IMR-90 (cell line): ENCODE results near the gene CSRP1. TPM values are rescaled to one million over a fixed set of nuclear protein-coding genes. Genes with fewer than 3 reads are reported as not detected.

Source experiments
- ATAC-seq: fragments of 200-7000 bp; cut with Tn5 transposase; 2 replicates; pipeline ENCODE4 v1.9.1; 2020; ENCODE audit warnings: low read depth, mild to moderate bottlenecking, moderate library complexity
- BruUV-seq: library from RNA; stranded (reverse); fragments of 400-500 nt; replicated peaks from 2 replicates; lab custom pipeline; 2021; lab: Mats Ljungman, UMichigan
- CTCF ChIA-PET: fragments of 300-600 bp; formaldehyde crosslinking; extraction: SDS; loops from one replicate; lab custom pipeline; 2021; ENCODE audit warnings: antibody characterized with exemption; lab: Yijun Ruan, JAX
- POLR2A ChIA-PET: fragments of 300-600 bp; sonication (Branson Sonifier 250); formaldehyde crosslinking; loops from one replicate; lab custom pipeline; 2022; ENCODE audit warnings: antibody characterized with exemption; ENCODE audit not compliant: unreplicated experiment; lab: Charles Lee
- DNase-seq: peaks from one replicate; pipeline ENCODE4 v3.0.0; 2013
- H2AFZ ChIP-seq: replicated peaks from 2 replicates; pipeline ENCODE3; 2013; ENCODE audit warnings: low read length, mild to moderate bottlenecking; ENCODE audit not compliant: poor library complexity
- H2AK5ac ChIP-seq: 2 replicates; pipeline ENCODE4 v1.6.1; 2013; ENCODE audit warnings: low read depth, low read length, inconsistent platforms
- H2AK9ac ChIP-seq: replicated peaks from 2 replicates; pipeline ENCODE3; 2013; ENCODE audit warnings: mild to moderate bottlenecking, low read depth, low read length, moderate library complexity; ENCODE audit not compliant: poor library complexity
- H2BK120ac ChIP-seq: 2 replicates; pipeline ENCODE4 v1.6.1; 2013; ENCODE audit warnings: low read depth, low read length, inconsistent platforms
- H2BK15ac ChIP-seq: 3 replicates; pipeline ENCODE4 v1.6.1; 2013; ENCODE audit warnings: low read depth, low read length, inconsistent platforms
- H2BK20ac ChIP-seq: 2 replicates; pipeline ENCODE4 v1.6.1; 2013; ENCODE audit warnings: low read depth, mild to moderate bottlenecking, inconsistent platforms, low read length, moderate library complexity
- H2BK5ac ChIP-seq: 2 replicates; pipeline ENCODE4 v1.6.1; 2013; ENCODE audit warnings: mild to moderate bottlenecking, low read depth, low read length, inconsistent platforms; ENCODE audit not compliant: poor library complexity, severe bottlenecking
- H3K14ac ChIP-seq: replicated peaks from 2 replicates; pipeline ENCODE4 v1.6.1; 2013; ENCODE audit warnings: low read depth, low read length, inconsistent platforms
- H3K18ac ChIP-seq: 2 replicates; pipeline ENCODE4 v1.6.1; 2013; ENCODE audit warnings: low read depth, low read length, control low read depth
- H3K23ac ChIP-seq: 2 replicates; pipeline ENCODE4 v1.6.1; 2013; ENCODE audit warnings: low read depth, low read length, inconsistent platforms
- H3K27ac ChIP-seq: 2 replicates; pipeline ENCODE4 v1.5.1; 2013; ENCODE audit warnings: mild to moderate bottlenecking, control low read depth, low read length; ENCODE audit not compliant: insufficient read depth
- H3K27me3 ChIP-seq: 2 replicates; pipeline ENCODE4 v1.6.1; 2013; ENCODE audit warnings: low read length; ENCODE audit not compliant: control insufficient read depth, insufficient read depth
- H3K36me3 ChIP-seq: 2 replicates; pipeline ENCODE4 v1.6.1; 2013; ENCODE audit warnings: low read length, mixed read lengths; ENCODE audit not compliant: control insufficient read depth, insufficient read depth
- H3K4ac ChIP-seq: 2 replicates; pipeline ENCODE4 v1.6.1; 2013; ENCODE audit warnings: low read depth, low read length, inconsistent platforms
- H3K4me1 ChIP-seq: 2 replicates; pipeline ENCODE4 v1.6.1; 2013; ENCODE audit warnings: low read length, mixed read lengths; ENCODE audit not compliant: control insufficient read depth, insufficient read depth
- H3K4me2 ChIP-seq: 2 replicates; pipeline ENCODE4 v1.6.1; 2013; ENCODE audit warnings: low read depth, mild to moderate bottlenecking, control low read depth, low read length, moderate library complexity
- H3K4me3 ChIP-seq: 2 replicates; pipeline ENCODE4 v1.5.1; 2013; ENCODE audit warnings: low read depth, mild to moderate bottlenecking, control low read depth, low read length, moderate library complexity; ENCODE audit not compliant: insufficient read depth
- H3K56ac ChIP-seq: 2 replicates; pipeline ENCODE4 v1.6.1; 2013; ENCODE audit warnings: low read length, inconsistent platforms; ENCODE audit not compliant: insufficient read depth; ENCODE audit errors: extremely low read depth
- H3K79me1 ChIP-seq, 2 experiments: 2 replicates each; pipeline ENCODE4 v1.6.1; 2013; ENCODE audit warnings: low read length in 2 of 2, inconsistent platforms in 1 of 2, low read depth in 1 of 2
- H3K9ac ChIP-seq: 2 replicates; pipeline ENCODE4 v1.6.1; 2013; ENCODE audit warnings: low read depth, low read length, control low read depth
- H3K9me1 ChIP-seq: 2 replicates; pipeline ENCODE4 v1.6.1; 2013; ENCODE audit warnings: low read length, inconsistent platforms; ENCODE audit not compliant: insufficient read depth
- H3K9me3 ChIP-seq: 2 replicates; pipeline ENCODE4 v1.6.1; 2013; ENCODE audit warnings: low read length; ENCODE audit not compliant: control insufficient read depth, insufficient read depth
- H4K20me1 ChIP-seq: 2 replicates; pipeline ENCODE4 v1.6.1; 2013; ENCODE audit warnings: low read length, inconsistent platforms; ENCODE audit not compliant: insufficient read depth
- H4K5ac ChIP-seq: 2 replicates; pipeline ENCODE4 v1.6.1; 2013; ENCODE audit warnings: mild to moderate bottlenecking, low read depth, low read length, control low read depth
- H4K8ac ChIP-seq, 2 experiments: 2 replicates each; pipeline ENCODE4 v1.6.1; 2013; ENCODE audit warnings: low read depth in 2 of 2, low read length in 2 of 2, control low read depth in 1 of 2, inconsistent platforms in 1 of 2
- H4K91ac ChIP-seq: 2 replicates; pipeline ENCODE4 v1.6.1; 2013; ENCODE audit warnings: low read depth, low read length, inconsistent platforms; ENCODE audit not compliant: insufficient read depth
- CEBPB ChIP-seq: IDR thresholded peaks from 2 replicates; pipeline ENCODE4 v1.6.1; 2012; ENCODE audit warnings: low read depth, low read length, improper control_type of control experiment
- MAZ ChIP-seq: IDR thresholded peaks from 2 replicates; pipeline ENCODE4 v1.6.1; 2012; ENCODE audit warnings: low read depth, mild to moderate bottlenecking, low read length, improper control_type of control experiment, moderate library complexity, borderline replicate concordance
- RAD21 ChIP-seq: IDR thresholded peaks from 2 replicates; pipeline ENCODE4 v1.6.1; 2012; ENCODE audit warnings: low read length, improper control_type of control experiment
- whole genome bisulfite sequencing, 2 experiments: methylation state at CpG; one replicate each; pipeline versions ENCODE4 v1.1.5 to v1.1.7; 2013; ENCODE audit warnings: missing lambda C conversion rate in 2 of 2; ENCODE audit not compliant: insufficient read length in 1 of 2; ENCODE audit errors: extremely low coverage in 2 of 2; 5-methylcytosine and 5-hydroxymethylcytosine counted together
- dilution Hi-C: fragments of 300-500 bp; cut with HindIII; formaldehyde crosslinking; loops from one replicate; pipeline ENCODE4 v1.14.3; 2018; ENCODE audit warnings: low sequenced_read_pairs; ENCODE audit not compliant: unreplicated experiment
- in situ Hi-C: fragments of 300-500 bp; cut with MboI; formaldehyde crosslinking; loops from 3 replicates; pipeline ENCODE4 v1.14.3; 2019; ENCODE audit warnings: low sequenced_read_pairs, inconsistent platforms, mixed read lengths
- intact Hi-C: fragments of 100-400 bp; cut with micrococcal nuclease; formaldehyde crosslinking; loops from 2 replicates; pipeline ENCODE4 v1.10.0; 2022
- polyA plus RNA-seq, 3 experiments: library from polyadenylated mRNA; depleted of rRNA; stranded (reverse); fragments of >200 nt; gene quantifications; 2 replicates each; pipeline ENCODE4 v1.2.3, GENCODE V29; 2012; ENCODE audit warnings: low replicate concordance in 1 of 3
- total RNA-seq: library from RNA; depleted of rRNA; stranded (reverse); fragments of >200 nt; gene quantifications from 2 replicates; pipeline ENCODE4 v1.2.3, GENCODE V29; 2012

Gene CSRP1
- total and polyA plus RNA-seq, 2 of the 4 experiments (the other 2 are of a cell fraction): 1,037 to 1,498 TPM

- no TSS peak for BruUV-seq
- ChIA-PET CTCF (interaction anchor here (0.6 to 2.0 kb wide), 2 partner anchors 77 to 156 kb away, joined by 3 to 22 read pairs; no protein-coding TSS in a partner anchor), POLR2A (no interaction called here)
- in situ Hi-C loops (no loop called here), intact Hi-C loops (loop anchor here (5.0 kb wide), 1 partner anchor 45 kb away; no protein-coding TSS in a partner anchor), dilution Hi-C loops (no loop called here)
- H4K20me1 ChIP-seq: no peaks in the 10 kb centered on the region
- no peak overlapping the region for H4K91ac ChIP-seq
- no peak overlapping the region for H2AFZ ChIP-seq
- no peak overlapping the region for H3K4me2 ChIP-seq
- no peak overlapping the region for H3K56ac ChIP-seq
- H3K9me3 ChIP-seq: no peaks in the 10 kb centered on the region; the same call in 1 of the 2 replicates
- H2AK9ac ChIP-seq: no peak overlapping the region
- no peak overlapping the region for H4K5ac ChIP-seq
- H2AK5ac ChIP-seq: no peak overlapping the region
- no CpG with 5 or more reads among the region's 3 CpGs for WGBS, 2 experiments
- H2BK15ac ChIP-seq: no peak overlapping the region
- H2BK120ac ChIP-seq: no peak overlapping the region
- H3K4me3 ChIP-seq: no peak overlapping the region
- no peak for TF ChIP-seq RAD21
- no peak for TF ChIP-seq MAZ
- TF ChIP-seq CEBPB: no peak
- ATAC-seq (no peak), DNase-seq (no peak)
- H3K79me1 ChIP-seq: no peaks in the 10 kb centered on the region
- H3K18ac ChIP-seq: no peak overlapping the region
- H3K9ac ChIP-seq: no peak overlapping the region
- no peak overlapping the region for H3K27ac ChIP-seq
- H3K4ac ChIP-seq: no peak overlapping the region
- no peak overlapping the region for H3K23ac ChIP-seq
- no peak overlapping the region for H4K8ac ChIP-seq
- no peaks in the 10 kb centered on the region for H3K36me3 ChIP-seq
- H3K4me1 ChIP-seq: no peaks in the 10 kb centered on the region
- no peak overlapping the region for H3K14ac ChIP-seq
- no peaks in the 10 kb centered on the region; the same call in 1 of the 2 replicates for H3K9me1 ChIP-seq
- H2BK5ac ChIP-seq: no peak overlapping the region
- H3K27me3 ChIP-seq: no peaks in the 10 kb centered on the region
- H2BK20ac ChIP-seq: no peak overlapping the region
Measured at GRCh38 chr1:201436969-201437368, 70.0 kb downstream of the CSRP1 start.
